ENCODE results near the gene CAMKK1.

- TF ChIP-seq CTCF (IDR thresholded peaks at IDR 0.05) (no peak), POLR2A (IDR thresholded peaks at IDR 0.05) (no peak)
These were observed 64.6 kb downstream of the CAMKK1 start for GRCh38 chr17:3828151-3828851.
